OCI-LY1 (cell line): Measurements from ENCODE around the gene FAM240A.

Source experiments
- CTCF ChIP-seq: fragments of 200-600 bp; sonication (generic), shearing (Covaris generic); IDR thresholded peaks from 2 replicates; pipeline ENCODE4 v1.5.1; 2017; ENCODE audit warnings: mild to moderate bottlenecking, antibody characterized with exemption, low read length, moderate library complexity, mixed read lengths
- EZH2 ChIP-seq: fragments of 200-600 bp; sonication (generic), shearing (Covaris generic); IDR thresholded peaks from 2 replicates; pipeline ENCODE4 v1.8.0; 2017; ENCODE audit warnings: borderline replicate concordance, mixed run types, mild to moderate bottlenecking, antibody characterized with exemption, low read length, moderate library complexity, mixed read lengths

GRCh38 chr3:46626039-46626438, 13.7 kb downstream of the FAM240A start:
- TF ChIP-seq EZH2 (no peak), CTCF (no peak)
